Left ventricle myocardium inferior (tissue), 1 donor: ENCODE measurements around the gene CXXC5. TPM values are rescaled to one million over a fixed set of nuclear protein-coding genes. Genes with fewer than 3 reads are reported as not detected.
A peak's percentile ranks its signal among the peaks of the same experiment; 100 is the strongest.

Experiments used
- DNase-seq: peaks from one replicate; pipeline ENCODE4 v3.0.0-alpha.2; 2020
- H3K27ac ChIP-seq: fragments of 200-600 bp; replicated peaks from 2 replicates; pipeline ENCODE4 v1.8.0; 2021
- H3K27me3 ChIP-seq: fragments of 200-600 bp; 2 replicates; pipeline ENCODE4 v1.8.0; 2021; ENCODE audit warnings: low read depth
- H3K36me3 ChIP-seq: fragments of 200-600 bp; 2 replicates; pipeline ENCODE4 v1.8.0; 2021
- H3K4me1 ChIP-seq: fragments of 200-600 bp; 2 replicates; pipeline ENCODE4 v1.8.0; 2021
- H3K4me3 ChIP-seq: fragments of 200-600 bp; 2 replicates; pipeline ENCODE4 v1.8.0; 2021; ENCODE audit warnings: mild to moderate bottlenecking, moderate library complexity
- H3K9me3 ChIP-seq: fragments of 200-600 bp; replicated peaks from 2 replicates; pipeline ENCODE4 v1.8.0; 2021
- CTCF ChIP-seq: fragments of 200-600 bp; IDR thresholded peaks from 2 replicates; pipeline ENCODE4 v1.8.0; 2021; ENCODE audit warnings: antibody characterized with exemption, mild to moderate bottlenecking, borderline replicate concordance
- intact Hi-C: fragments of 100-400 bp; cut with micrococcal nuclease; formaldehyde crosslinking; loops from one replicate; pipeline ENCODE4 v1.11.0; 2022
- total RNA-seq: library from RNA; stranded (reverse); fragmentation: NEBNext Ultra II Directional; extraction: Animal tissue kit (Norgen Biotek cat#: 25700); gene quantifications from one replicate; pipeline ENCODE4 v1.2.1, GENCODE V29; 2021
- donor health status: DM: no; HTN: yes; CAD: no; lungs with severe emphysema.

Gene CXXC5
- total RNA-seq, 1 donor from 2014 or later = 56.9 TPM

- Histone ChIP-seq H3K4me1 (peaks cover 96% of the 10 kb centered on the region), H3K4me3 (no peak overlapping the region), H3K27ac (peak overlapping the region; percentile 91), H3K9me3 (no peaks in the 10 kb centered on the region), H3K36me3 (no peaks in the 10 kb centered on the region), H3K27me3 (no peaks in the 10 kb centered on the region)
- intact Hi-C loops = no loop called here
- DNase-seq = no peak
- TF ChIP-seq CTCF = no peak
Observed at GRCh38 chr5:139664086-139664693, 16.0 kb downstream of the CXXC5 start.

- peak overlapping the region; percentile 91 for H3K27ac ChIP-seq
- peak; percentile 44 for DNase-seq
- no peaks in the 10 kb centered on the region for H3K9me3 ChIP-seq
- no peaks in the 10 kb centered on the region for H3K36me3 ChIP-seq
- peak overlapping the region; percentile 41 for H3K4me3 ChIP-seq
- no peak for TF ChIP-seq CTCF
- no peaks in the 10 kb centered on the region for H3K27me3 ChIP-seq
- H3K4me1 ChIP-seq = peaks cover 96% of the 10 kb centered on the region
- intact Hi-C loops = no loop called here
Observed at GRCh38 chr5:139664727-139665351, 16.7 kb downstream of the CXXC5 start.

GRCh38 chr5:139665626-139666025 lies 17.5 kb downstream of the CXXC5 start:
- Histone ChIP-seq H3K4me3 (peak overlapping the region; percentile 41), H3K27ac (peak overlapping the region; percentile 91)

GRCh38 chr5:139666551-139666950 lies 18.4 kb downstream of the CXXC5 start:
- intact Hi-C loops = no loop called here
- Histone ChIP-seq H3K27me3 (no peaks in the 10 kb centered on the region), H3K9me3 (no peaks in the 10 kb centered on the region), H3K36me3 (no peaks in the 10 kb centered on the region), H3K4me3 (no peak overlapping the region), H3K27ac (peak overlapping the region; percentile 91), H3K4me1 (peaks cover 96% of the 10 kb centered on the region)
- no peak for TF ChIP-seq CTCF
- DNase-seq = no peak

More at GRCh38 chr5:139665626-139666025, 17.5 kb downstream of the CXXC5 start:
- TF ChIP-seq CTCF = no peak
- peaks cover 96% of the 10 kb centered on the region for H3K4me1 ChIP-seq
- no peaks in the 10 kb centered on the region for H3K27me3 ChIP-seq
- no peaks in the 10 kb centered on the region for H3K9me3 ChIP-seq
- intact Hi-C loops = no loop called here
- no peaks in the 10 kb centered on the region for H3K36me3 ChIP-seq
- DNase-seq = no peak

GRCh38 chr5:139667001-139667729 lies 19.0 kb downstream of the CXXC5 start:
- Histone ChIP-seq H3K9me3 (no peaks in the 10 kb centered on the region), H3K27ac (peak overlapping the region; percentile 91), H3K27me3 (no peaks in the 10 kb centered on the region), H3K36me3 (no peaks in the 10 kb centered on the region), H3K4me3 (peak overlapping the region; percentile 62), H3K4me1 (peaks cover 96% of the 10 kb centered on the region)
- no peak for TF ChIP-seq CTCF
- intact Hi-C loops = no loop called here
- no peak for DNase-seq
